Frontal cortex (tissue), 4 donors: ENCODE results near the gene DNAAF6. TPM values are rescaled to one million over a fixed set of nuclear protein-coding genes. Genes with fewer than 3 reads are reported as not detected.
"Not testable (repeated sequence)": the region's sequence is repeated elsewhere in the genome, so short reads cannot be mapped to it uniquely, and the experiment has no call there.

ENCODE experiments used
- DNase-seq, 2 donors: peaks; one replicate each; pipeline ENCODE4 v3.0.0; 2012; ENCODE audit warnings: low spot score in 2 of 2
- FAIRE-seq: peaks from 2 replicates; lab custom pipeline; 2012; peaks lifted over from hg19 to GRCh38; lab: Jason Lieb, UNC
- total RNA-seq: library from RNA; depleted of rRNA; stranded (reverse); fragments of >200 nt; gene quantifications from one replicate; pipeline ENCODE4 v1.2.3, GENCODE V29; 2014
- donor health status: control.
- donor health status: control.
- donor health status: control.

DNAAF6 gene
- not detected for total RNA-seq

DNA sequence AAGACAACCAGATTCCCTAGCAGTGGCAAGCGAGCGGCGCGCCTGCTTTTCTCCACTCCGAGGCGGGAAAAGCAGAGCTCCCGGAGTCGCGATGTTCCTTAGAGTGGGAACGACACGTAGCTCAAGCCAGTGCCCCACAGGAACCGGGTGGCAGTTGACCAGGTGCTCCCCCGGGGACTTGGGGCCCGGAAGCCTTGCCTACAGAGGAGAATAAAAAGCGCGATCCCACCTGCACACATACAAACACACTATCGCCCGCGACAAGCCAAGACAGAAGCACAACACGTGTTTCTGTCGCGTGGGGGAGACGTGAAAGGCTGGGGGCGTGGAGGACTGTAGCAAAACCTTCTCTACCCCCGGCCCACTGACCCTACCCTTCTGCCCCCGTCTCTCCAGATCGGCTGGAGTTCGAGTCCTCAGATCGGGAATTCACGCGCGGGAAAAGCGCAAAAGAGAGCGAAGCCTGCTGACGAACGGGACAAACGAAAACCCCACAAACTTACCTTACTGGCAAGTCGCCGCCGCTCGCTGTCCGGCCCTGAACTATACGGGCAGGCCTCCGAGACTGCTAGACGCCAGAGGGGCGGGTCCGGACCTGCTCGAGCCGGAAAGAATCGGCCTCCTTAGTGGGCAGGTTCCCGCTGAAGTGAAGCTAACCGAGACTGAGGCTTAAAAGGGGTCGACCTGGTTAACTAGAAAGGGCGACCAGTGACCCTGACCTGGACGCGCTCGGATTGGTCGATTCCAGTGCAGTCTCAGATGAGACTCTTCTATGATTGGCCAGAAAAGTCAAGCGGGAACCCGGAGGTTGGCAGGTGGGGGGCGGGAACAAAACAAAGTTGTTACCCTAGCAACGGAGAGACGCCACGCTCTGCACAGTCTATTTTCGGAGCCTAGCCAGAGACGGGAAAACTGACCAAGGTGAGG, at the start of gene DNAAF6, which contains the start of gene NUP62CL:
Gene DNAAF6 (plus strand): TSS at position 842 of the 927 bp plus-strand sequence. CDS start 6,265 bp downstream, outside the sequence.
Gene NUP62CL (minus strand): TSS at position 664 of the 927 bp plus-strand sequence. CDS start 31,287 bp downstream, outside the sequence.
- DNase-seq (peak in 1 of 2 donors; percentile 15), FAIRE-seq (no peak)

DNA sequence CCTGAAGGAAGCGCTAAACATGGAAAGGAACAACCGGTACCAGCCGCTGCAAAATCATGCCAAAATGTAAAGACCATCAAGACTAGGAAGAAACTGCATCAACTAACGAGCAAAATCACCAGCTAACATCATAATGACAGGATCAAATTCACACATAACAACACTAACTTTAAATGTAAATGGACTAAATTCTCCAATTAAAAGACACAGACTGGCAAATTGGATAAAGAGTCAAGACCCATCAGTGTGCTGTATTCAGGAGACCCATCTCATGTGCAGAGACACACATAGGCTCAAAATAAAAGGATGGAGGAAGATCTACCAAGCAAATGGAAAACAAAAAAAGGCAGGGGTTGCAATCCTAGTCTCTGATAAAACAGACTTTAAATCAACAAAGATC, 48.8 kb upstream of the DNAAF6 start:
- DNase-seq, FAIRE-seq: not testable (repeated sequence)

DNA sequence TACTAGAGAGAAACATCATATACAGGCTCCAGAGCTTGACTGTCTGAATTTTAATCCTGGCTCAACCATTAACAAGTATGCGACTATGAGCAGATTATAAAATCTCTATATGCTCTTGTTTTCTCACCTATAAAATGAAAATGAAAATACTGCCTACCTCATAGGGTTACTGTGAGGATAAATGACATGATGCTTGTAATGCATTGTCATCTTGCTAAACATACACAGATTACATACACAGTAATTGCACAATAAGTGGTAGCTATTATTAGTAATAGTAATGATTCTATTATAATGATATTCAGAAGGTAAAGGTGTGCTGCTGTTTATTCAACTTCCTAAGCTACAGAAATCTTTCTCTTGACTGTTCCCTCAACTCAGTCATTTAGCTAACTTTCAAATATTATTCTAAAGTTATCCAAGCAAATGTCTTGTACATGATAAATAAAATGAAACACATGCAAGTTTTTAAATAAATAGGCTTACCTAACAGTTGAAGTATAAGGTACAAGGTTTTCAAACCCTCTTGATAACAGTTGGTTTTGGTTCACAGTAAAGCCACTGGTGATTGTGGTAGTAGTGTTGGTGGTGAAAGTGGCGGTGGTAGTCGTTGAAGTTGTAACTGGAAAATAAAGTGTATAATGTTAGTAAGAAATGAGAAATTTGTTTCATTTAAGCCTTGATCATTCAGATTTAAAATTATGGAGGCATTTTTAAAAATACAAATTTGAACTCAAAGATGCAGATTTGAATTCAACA, 39.1 kb upstream of the DNAAF6 start:
- no peak for FAIRE-seq
- DNase-seq: no peak

DNA sequence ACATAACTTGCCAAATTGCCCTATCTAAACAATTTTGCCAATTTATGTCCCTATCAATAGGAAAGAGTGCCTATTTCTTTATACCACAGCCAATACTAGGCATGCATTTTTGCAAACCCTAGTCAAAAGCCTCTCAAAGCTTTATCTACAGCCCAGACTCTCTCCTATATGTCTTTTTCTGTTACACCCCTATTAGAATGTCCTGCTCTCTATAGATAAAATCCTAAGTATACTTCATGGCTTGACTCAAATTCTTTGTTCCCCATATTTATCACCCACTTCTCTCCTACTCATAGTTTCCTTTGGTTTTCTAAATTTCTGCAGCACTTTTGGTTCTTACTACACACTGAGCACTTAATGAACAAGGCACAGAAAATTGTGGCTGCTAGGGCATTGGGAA, 38.2 kb upstream of the DNAAF6 start:
- FAIRE-seq: no peak
- DNase-seq: no peak

DNA sequence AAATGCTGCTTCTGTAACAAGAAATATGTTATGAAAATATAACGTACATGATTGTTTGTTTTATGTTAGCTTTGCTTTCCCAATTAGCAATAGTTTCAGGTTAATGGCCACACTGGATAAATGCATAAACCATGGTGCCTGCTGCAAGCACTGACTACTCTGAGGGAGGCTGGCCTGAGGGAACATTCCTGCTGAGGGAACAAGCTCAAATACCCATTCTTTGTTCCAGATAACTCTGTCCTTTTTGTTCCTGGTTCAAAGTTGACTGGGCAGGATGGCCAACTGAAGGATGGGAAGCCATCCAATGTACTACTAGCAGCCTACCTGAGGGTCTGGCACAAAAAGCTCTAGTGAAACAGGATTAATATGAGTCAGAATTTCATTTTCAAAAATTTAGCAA, 37.7 kb upstream of the DNAAF6 start:
- FAIRE-seq (no peak), DNase-seq (no peak)

DNA sequence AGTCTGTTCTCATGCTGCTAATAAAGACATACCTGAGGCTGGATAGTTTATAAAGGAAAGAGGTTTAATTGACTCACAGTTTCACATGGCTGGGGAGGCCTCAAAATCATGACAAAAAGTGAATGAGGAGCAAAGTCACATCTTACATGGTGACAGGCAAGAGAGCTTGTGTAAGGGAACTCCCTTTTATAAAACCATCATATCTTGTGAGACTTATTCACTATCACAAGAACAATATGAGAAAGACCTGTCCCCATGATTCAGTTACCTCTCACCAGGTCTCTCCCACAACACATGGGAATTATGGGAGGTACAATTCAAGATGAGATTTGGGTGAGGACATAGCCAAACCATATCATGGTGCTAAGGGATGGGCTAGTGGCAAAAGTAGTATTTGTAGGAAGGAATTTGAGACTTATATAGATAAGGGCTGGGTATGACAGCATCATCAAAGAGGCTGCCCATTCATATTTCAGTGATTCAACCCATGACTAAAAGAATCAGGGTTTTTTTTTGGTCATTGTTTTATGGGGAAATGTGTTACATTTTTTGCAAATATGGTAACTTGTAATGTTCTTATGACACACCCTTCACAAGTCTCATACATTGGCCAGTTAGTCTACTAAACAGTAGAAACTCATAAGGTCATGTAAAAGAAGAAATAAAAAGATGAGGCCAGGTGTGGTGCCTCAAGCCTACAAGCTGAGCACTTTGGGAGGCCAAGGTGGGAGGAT, 34.9 kb upstream of the DNAAF6 start:
- DNase-seq: no peak
- no peak for FAIRE-seq

DNA sequence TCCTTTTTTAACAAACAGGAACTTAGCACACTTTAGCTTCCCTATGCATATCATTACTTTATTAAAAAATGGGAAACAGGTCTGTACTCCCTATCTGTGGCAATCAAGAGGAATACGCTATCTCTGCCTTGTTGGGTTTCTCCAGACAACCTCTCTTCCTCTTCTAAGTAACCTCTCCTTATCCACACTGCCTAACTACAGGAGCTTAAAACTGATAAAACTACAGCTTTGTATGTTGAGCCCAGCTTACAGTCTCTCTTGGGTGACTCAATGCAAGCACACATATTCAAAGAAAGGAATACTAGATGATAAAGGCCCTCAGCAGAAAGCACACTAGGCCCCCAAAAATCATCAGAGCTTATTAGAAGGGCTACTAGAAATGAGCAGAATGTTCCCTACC, 9.1 kb upstream of the DNAAF6 start:
- no peak for FAIRE-seq
- no peak for DNase-seq

DNA sequence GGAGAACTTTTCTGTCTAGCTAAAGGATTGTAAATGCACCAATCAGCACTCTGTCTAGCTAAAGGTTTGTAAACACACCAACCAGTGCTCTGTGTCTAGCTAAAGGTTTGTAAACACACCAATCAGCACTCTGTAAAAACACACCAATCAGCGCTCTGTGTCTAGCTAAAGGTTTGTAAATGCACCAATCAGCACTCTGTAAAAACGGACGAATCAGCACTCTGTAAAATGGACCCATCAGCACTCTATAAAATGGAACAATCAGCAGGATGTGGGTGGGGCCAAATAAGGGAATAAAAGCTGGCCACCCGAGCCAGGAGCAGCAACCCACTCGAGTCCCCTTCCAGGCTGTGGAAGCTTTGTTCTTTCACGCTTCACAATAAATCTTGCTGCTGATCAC, 8.3 kb upstream of the DNAAF6 start:
- FAIRE-seq, DNase-seq: not testable (repeated sequence)

DNA sequence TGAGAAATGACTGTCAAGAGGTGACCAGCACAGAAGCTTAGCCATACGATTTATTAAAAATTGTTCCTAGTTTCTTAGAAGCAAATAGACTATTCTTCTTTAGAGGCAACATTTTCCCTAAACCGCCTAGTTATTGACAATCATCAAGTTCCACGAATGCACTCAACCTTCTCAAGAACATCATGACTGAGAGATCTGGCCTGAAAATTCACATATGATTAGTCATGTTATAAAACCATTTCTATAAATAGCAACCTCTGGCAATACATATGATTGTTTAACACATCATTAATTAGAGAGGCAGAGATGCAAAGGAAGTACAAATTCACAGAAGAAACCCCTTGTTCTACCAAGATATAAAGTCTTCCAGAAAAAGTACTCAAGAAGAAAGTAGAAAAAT, 6.9 kb upstream of the DNAAF6 start:
- DNase-seq (no peak), FAIRE-seq (no peak)

DNA sequence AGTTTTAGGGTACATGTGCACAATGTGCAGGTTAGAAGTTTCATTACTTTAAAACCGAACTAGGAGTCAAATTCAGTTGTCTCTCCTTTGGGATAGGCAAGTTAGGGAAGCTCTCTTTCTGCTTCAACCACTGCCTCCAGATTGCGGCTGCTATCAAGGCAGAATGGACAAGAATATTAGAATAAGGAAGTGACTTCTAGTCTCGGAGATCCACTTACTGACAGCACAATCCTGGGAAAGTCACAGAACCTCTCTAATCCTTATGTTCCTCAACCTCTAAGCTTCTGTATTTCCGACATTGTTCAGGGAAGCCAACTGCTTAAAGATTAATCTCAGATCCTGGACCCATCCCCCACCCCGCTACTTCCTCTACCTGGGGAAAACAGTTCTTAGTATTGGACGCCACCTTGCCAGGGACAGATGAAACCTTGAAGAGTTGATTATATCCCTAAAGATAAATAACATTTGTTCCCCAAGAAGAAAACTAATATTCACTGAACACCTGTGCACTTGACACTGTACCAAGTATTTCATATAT, 2.3 kb upstream of the DNAAF6 start:
- DNase-seq (no peak), FAIRE-seq (no peak)

DNA sequence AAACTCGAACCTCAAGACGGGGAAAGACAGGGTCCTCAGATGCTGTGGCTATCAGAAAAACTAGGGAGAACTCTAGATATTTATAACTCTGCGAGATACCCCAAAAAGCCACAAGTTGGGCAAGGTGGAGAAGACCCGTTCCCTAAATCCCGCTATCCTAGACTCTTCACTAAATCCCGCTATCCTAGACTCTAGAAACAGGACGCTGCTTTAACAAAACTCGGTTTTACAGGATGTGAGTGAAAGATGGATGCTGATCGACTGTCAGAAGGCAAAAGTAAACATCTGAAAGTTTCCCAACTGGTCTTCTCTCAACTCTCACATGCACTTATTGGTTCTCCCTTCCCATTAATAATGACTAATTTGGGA, 270 bp downstream of the DNAAF6 start:
- DNase-seq: no peak
- no peak for FAIRE-seq

DNA sequence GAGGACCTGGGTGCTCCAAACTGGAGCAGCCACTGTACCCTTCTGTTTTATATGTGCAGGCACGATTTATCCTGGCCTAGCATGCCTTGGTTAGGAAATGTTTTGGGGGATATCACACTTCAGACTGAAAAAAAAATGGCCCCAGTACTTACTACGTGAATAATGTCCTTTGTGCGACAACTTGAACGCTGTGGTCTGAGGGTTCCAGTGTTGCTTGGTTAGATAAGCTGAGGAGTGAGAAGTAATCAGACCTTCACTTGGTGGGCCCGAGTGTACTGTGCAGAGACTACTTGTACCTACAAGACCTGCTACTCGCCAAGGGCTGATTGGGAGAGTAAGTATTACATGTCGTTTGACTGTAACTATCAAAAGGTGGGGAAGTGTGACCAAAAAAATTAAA, 678 bp downstream of the DNAAF6 start:
- DNase-seq (no peak), FAIRE-seq (no peak)

DNA sequence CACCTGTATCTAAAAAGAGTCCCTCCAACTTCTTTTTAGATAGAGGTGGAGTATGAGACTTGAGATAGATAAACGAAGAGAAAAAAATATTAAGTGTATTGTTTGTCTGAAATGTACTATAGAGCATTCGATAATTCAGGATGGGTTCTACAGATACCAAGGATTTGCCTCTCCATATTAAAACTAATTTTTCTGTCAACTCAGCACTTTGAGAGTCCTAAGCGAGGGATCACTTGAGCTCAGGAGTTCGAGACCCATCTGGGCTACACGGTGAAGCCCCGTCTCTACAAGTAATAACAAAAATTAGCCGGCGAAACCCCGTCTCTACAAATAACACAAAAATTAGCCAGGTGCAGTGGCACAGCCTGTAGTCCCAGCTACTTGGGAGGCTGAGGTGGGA, 1.5 kb downstream of the DNAAF6 start:
- no peak for DNase-seq
- no peak for FAIRE-seq

DNA sequence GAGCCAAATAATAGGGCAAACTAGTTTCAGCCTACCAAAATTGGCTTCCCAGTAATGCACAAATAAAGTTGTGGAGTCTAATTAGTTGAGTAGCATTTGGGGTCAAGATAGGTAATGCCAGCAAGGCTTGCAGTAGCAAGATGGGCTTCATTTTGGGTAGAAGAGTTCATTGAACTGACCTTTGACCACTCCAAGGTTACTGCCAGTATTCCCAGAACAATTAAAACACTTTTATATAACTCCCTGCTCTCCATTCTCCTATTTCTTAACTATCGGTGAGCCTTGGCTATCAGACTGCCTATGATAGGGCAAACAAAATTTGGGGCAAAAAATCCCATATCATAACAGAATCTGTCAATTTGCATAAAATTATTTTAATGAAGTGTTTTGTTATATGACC, 7.1 kb downstream of the DNAAF6 start:
- DNase-seq: no peak
- no peak for FAIRE-seq

DNA sequence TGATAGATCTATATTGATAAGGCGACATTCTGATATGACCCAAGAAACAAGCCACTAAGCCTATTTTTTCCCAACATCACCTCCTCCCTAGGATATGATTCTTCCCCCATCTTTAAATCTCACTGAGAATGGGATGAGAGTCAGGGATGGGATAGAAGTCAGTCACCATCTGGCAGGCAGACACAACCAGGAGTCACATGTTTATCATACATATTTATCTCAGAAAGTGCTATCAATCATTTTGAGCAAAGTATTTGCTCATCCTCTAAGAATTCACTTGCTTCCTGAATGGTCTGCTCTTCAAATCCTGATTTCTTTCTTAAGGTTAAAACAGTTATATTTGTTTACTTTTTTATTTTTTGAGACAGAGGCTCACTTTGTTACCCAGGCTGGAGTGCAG, 20.3 kb downstream of the DNAAF6 start:
- FAIRE-seq: no peak
- DNase-seq: no peak

DNA sequence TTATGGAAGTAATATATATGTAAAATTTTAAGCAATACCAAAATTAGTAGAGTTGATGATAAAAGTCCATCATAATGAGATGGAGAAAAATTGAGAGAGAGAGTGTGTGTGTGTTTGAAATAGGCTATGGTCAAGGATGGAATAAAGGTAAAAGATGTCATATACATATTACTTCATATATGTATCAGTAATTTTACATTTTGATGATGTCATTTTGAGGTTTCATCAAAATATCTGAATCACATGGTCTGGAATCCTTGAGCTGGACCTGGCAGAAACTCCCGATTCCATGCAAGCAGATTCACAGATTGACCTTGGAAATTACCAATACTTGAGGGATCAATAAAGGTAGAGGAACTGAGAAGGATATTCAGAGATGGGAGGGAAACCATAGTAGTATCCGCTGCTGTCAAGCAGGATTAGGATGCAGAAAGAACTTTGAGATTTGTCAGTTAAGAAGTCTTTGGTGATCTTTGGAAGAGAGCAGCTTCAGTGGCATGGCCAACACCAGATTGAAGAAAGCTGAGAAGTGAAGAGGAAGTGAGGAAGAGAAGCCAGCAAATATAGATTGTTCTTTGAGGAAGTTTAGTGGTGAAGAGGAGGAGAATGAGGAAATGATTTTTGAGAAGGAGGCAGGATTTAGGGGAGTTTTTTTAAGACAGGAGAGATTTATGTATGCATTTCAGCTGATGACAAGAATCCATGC, 21.5 kb downstream of the DNAAF6 start:
- no peak for DNase-seq
- no peak for FAIRE-seq

DNA sequence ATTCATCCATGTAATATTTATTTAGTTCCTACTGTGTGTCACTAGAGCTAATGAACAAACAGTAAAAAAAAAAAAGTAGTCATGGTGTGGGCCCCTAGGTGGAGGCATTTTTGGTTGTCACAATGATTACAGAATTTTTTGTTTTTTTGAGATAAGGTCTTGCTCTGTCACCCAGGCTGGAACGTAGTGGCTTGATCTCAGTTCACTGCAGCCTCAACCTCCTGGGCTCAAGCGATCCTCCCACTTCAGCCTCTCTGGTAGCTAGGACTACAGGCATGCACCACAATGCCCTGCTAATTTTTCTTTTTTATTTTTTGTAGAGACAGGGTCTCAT, 22.0 kb downstream of the DNAAF6 start:
- no peak for DNase-seq
- no peak for FAIRE-seq

DNA sequence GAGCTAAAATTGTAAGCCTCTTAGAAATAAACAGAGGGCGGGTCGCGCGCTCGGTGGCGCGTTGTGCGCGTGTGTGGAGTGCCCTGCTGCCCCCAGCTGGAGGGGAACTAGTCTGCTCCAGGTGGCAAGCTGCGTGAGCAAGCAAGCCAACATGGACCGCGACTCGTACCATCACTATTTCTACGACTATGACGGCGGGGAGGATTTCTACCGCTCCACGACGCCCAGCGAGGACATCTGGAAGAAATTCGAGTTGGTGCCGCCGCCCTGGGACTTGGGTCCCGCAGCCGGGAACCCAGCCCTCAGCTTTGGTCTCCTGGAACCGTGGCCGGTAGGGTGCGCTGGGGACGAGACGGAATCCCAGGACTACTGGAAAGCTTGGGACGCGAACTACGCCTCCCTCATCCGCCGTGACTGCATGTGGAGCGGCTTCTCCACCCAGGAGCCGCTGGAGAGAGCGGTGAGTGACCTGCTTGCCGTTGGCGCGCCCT, 66.1 kb downstream of the DNAAF6 start:
- DNase-seq (no peak), FAIRE-seq (no peak)

DNA sequence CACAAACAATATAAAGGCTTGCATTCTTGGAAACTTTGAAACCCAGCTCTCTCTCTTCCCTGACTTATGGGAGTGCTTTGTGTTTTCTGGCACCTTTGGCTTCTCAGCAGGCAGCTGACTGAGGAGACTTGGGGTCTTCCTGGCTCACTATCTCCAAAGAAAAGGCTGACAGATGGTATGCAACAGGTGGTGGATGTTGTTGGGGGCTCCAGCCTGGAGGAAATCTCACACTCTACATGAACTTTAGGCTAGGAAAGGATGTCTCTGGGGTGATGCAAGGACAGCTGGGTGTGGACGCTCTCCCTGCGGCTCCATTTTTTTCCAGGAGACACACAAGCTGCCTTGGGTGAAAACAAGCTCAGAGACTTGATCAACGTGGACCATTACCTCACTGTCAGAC, 67.4 kb downstream of the DNAAF6 start:
- no peak for FAIRE-seq

More for the DNA sequence above, 67.4 kb downstream of the DNAAF6 start:
- no peak for DNase-seq
